ENCODE data around the gene NPM3. TPM values are rescaled to one million over a fixed set of nuclear protein-coding genes. Genes with fewer than 3 reads are reported as not detected.

The NPM3 gene
- total and polyA plus RNA-seq, 7 donors = 17.8 to 64.9 (median 26.4) TPM

GRCh38 chr10:101785801-101786200 lies 2.6 kb upstream of the NPM3 start:
- Histone ChIP-seq H3K9me3 (no peaks in the 10 kb centered on the region), H3K36me3 (peaks cover 6 to 68% (median 43%) of the 10 kb centered on the region in 4 donors), H3K27ac (no peak overlapping the region), H3K4me3 (no peak overlapping the region), H3K4me1 (peaks cover 0 to 36% (median 28%) of the 10 kb centered on the region in 4 donors), H3K27me3 (no peaks in the 10 kb centered on the region)
- DNase-seq = no peak
- TF ChIP-seq, protein P1, sequence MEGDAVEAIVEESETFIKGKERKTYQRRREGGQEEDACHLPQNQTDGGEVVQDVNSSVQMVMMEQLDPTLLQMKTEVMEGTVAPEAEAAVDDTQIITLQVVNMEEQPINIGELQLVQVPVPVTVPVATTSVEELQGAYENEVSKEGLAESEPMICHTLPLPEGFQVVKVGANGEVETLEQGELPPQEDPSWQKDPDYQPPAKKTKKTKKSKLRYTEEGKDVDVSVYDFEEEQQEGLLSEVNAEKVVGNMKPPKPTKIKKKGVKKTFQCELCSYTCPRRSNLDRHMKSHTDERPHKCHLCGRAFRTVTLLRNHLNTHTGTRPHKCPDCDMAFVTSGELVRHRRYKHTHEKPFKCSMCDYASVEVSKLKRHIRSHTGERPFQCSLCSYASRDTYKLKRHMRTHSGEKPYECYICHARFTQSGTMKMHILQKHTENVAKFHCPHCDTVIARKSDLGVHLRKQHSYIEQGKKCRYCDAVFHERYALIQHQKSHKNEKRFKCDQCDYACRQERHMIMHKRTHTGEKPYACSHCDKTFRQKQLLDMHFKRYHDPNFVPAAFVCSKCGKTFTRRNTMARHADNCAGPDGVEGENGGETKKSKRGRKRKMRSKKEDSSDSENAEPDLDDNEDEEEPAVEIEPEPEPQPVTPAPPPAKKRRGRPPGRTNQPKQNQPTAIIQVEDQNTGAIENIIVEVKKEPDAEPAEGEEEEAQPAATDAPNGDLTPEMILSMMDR (IDR thresholded peaks at IDR 0.05) = no peak
- TF ChIP-seq EP300 (IDR thresholded peaks at IDR 0.05) = no peak
- intact Hi-C loops (cut with DNase I) = loop anchor here (10.0 kb wide), 1 partner anchor 571 kb away; no protein-coding TSS in a partner anchor
- 86 to 89% methylated on average over 2 of the region's 2 CpGs for WGBS, 2 donors

- DNase-seq = no peak
- WGBS, 2 donors = 86 to 87% methylated on average over 2 of the region's 2 CpGs
- H3K27me3 ChIP-seq = peaks cover 0 to 6% (median 0%) of the 10 kb centered on the region in 3 donors
- H3K27ac ChIP-seq = no peak overlapping the region
- intact Hi-C loops (cut with DNase I) = loop anchor here (5.0 to 10.0 kb wide), 4 partner anchors 33 to 570 kb away; partner anchors contain the start of genes DPCD, OGA and POLL
- H3K4me3 ChIP-seq = no peak overlapping the region
- peaks cover 0 to 48% (median 41%) of the 10 kb centered on the region in 4 donors for H3K4me1 ChIP-seq
- TF ChIP-seq POLR2AphosphoS5 (IDR thresholded peaks at IDR 0.05) = no peak
- TF ChIP-seq, protein P1 (IDR thresholded peaks at IDR 0.05) = no peak
- no peak for TF ChIP-seq POLR2A (IDR thresholded peaks at IDR 0.05)
- no peak for TF ChIP-seq EP300 (IDR thresholded peaks at IDR 0.05)
- H3K36me3 ChIP-seq = peaks cover 1 to 56% (median 33%) of the 10 kb centered on the region in 4 donors
- no peaks in the 10 kb centered on the region for H3K9me3 ChIP-seq
Observed at GRCh38 chr10:101784558-101784957, 1.3 kb upstream of the NPM3 start.

DNA sequence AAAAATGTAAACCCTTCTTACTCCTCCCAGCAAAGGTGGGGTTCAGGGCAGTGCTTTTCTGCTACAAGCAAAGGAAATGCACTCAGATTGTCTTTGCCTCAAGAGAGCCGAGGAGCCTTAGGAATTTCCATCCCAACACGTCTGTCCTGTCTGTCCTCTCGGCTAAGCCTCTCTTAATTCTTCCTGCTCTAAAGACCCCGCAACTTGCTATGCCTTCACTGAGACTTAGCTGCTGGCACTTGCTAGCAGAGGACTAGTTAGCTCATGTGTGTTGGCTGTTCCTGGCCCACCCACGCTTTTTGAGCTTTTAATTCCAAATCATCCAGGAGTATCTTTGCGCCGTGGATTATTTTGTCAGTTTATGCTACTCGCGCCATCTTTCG lies 481 bp upstream of the NPM3 start:
- TF ChIP-seq, protein P1 (IDR thresholded peaks at IDR 0.05) = no peak
- no peak for TF ChIP-seq POLR2A (IDR thresholded peaks at IDR 0.05)
- no peak for TF ChIP-seq POLR2AphosphoS5 (IDR thresholded peaks at IDR 0.05)
- TF ChIP-seq EP300 (IDR thresholded peaks at IDR 0.05) = no peak
- Histone ChIP-seq H3K27ac (peak overlapping the region; percentile 54 to 65 (median 58)), H3K27me3 (peaks cover 0 to 14% (median 4%) of the 10 kb centered on the region in 3 donors), H3K9me3 (no peaks in the 10 kb centered on the region), H3K4me3 (peak overlapping the region; percentile 50 to 77 (median 64)), H3K36me3 (peaks cover 0 to 47% (median 25%) of the 10 kb centered on the region in 4 donors), H3K4me1 (peaks cover 0 to 56% (median 49%) of the 10 kb centered on the region in 4 donors)
- WGBS, 2 donors = 53 to 61% methylated on average over 10 of the region's 10 CpGs
- no peak for DNase-seq
- intact Hi-C loops (cut with DNase I) = loop anchor here (5.0 to 10.0 kb wide), 4 partner anchors 34 to 569 kb away; partner anchors contain the start of genes DPCD, OGA and POLL

GRCh38 chr10:101781984-101782810 lies 1.0 kb downstream of the NPM3 start:
- H3K36me3 ChIP-seq = peaks cover 0 to 32% (median 14%) of the 10 kb centered on the region in 4 donors
- peaks cover 6 to 30% (median 17%) of the 10 kb centered on the region in 3 donors for H3K27me3 ChIP-seq
- peak; percentile 61 for DNase-seq
- no peak for TF ChIP-seq POLR2AphosphoS5 (IDR thresholded peaks at IDR 0.05)
- TF ChIP-seq EP300 (IDR thresholded peaks at IDR 0.05) = no peak
- no peak for TF ChIP-seq POLR2A (IDR thresholded peaks at IDR 0.05)
- TF ChIP-seq, protein P1 (IDR thresholded peaks at IDR 0.05) = no peak
- intact Hi-C loops (cut with DNase I) = loop anchor here (2.0 to 10.0 kb wide), 5 partner anchors 35 to 567 kb away; partner anchors contain the start of genes DPCD, OGA and POLL
- peak overlapping the region; percentile 50 to 77 (median 64) for H3K4me3 ChIP-seq
- H3K9me3 ChIP-seq = no peaks in the 10 kb centered on the region
- H3K4me1 ChIP-seq = peaks cover 0 to 60% (median 52%) of the 10 kb centered on the region in 4 donors
- no peak overlapping the region for H3K27ac ChIP-seq
- WGBS, 2 donors = 45 to 61% methylated on average over 17 of the region's 17 CpGs

Data from sigmoid colon (tissue), 7 donors.